ENCODE results near the gene TCFL5. TPM values are rescaled to one million over a fixed set of nuclear protein-coding genes. Genes with fewer than 3 reads are reported as not detected.
A peak's percentile ranks its signal among the peaks of the same experiment; 100 is the strongest.

The TCFL5 gene
- total RNA-seq, 1 experiment from 2014 or later, result 11.7 TPM

DNA sequence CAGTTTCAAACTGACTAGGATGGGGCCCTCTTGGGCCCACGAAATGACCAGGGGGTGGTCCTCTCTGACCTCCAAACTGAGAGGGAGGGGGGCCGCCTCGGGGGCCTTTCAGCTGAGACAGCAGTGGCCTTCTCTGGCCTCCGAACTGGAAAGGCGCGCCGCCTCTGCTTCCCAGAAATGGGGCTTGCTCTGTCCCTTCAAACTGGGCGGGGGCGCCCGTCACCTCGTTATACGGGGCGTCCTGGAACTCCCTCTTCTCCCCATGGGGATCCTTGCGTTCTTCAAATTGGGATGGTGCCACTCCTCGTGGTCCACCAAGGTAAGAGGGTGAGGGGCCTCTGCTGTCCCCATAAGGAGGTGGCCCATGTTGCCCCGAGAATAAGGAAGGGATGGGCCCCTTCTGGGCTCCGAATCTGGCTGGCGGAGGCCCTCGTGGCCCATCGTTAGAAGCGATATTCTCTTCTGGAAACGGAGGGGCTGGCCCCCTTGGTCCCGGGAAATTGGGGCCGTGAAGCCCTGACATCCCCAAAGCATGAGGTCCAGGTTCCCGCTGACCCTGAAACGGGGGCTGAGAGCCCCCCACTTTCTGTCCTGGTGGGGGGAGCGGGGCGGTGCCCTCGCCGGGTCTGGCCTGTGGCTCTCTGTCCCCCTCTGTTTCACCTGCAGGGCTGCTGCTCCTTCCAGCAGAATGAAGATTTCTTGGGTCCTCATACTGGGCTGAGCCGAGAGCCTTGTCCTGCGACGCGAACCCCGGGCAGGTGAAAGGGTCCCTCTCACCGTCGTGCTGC is 18.7 kb upstream of the TCFL5 start:
- DNase-seq (ENCODE audit: low read depth), result no peak

- no peak for DNase-seq (ENCODE audit: low read depth)
Observed at GRCh38 chr20:62879275-62880146, 17.9 kb upstream of the TCFL5 start.

DNA sequence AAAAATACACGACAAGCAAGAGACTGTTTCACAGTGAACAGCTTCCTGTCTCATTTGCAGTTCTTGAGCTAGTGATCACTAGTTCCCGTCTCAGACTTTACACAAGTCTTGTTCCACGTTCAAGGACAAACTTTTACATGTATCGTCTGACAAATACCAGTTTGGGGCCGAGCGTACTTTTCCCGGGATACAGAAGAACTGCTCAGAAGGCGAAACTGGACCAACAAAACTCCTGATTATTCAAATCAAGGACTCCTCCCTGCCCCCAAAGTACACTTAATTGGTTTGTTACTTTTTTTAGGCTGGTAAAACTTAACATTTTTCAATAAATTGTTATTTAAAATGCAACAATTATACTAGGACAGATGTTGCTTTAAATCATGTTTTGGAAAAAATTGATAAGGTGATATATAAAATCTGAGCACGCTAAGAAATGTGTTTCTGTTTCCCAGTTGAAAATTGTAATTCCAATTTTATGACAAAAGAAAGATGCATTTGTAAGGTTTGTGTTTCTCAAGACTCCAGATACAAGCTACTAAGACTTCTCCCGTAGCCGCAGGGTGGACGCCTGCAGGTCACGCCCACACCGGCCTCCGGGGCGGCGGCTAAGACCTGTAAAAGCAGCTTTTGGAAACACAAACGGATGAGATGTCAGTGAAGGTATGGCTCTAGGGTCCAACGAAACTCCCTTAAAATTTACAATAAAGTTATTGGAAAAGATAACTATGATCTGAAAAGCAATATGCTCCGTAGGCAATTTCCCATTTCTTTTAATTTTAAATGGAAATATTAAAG is 16.8 kb upstream of the TCFL5 start:
- DNase-seq (ENCODE audit: low read depth), result no peak

DNA sequence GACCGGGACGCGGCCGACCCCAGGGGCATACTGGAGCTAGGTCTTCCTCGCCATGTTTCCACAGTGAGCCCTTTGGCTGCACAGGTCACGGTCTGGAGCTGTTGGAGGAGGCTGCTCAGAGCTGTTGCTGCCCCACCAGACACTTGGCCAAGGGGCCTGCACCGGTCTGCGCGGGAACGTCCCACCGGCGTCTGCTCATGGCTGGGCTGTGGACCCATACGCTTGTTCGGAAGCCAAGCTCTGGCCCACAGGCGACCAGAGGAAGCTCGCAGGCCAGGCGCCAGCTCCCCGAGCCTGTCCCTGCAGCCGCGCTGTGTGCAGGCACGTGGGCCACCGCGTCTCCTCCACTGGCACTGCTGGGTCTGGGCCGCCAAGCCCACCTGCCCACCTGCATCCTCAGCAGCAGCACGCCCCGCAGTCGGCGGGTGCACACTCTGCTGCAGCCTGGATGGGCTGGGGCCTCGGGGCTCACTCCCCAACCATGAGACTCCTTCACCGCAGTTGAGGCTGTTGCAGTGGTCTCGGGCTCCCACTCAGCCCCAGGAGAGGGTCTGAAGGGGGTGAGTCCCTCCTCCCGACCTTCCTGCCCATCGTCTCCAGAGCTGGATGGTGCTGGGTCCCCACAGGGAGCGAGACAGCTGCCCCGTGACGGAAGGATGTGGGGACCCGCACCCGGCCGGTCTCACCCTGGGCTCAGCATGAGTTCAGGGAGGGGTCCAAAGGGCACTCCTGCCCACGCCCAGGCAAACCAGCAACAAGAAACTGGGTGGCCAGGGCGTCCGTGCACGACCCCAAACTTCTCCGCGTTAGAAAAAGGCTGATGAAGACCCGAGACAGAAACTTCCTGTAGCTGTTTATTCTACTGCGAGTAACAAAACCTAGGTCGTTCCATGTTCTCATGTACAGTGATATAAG is 15.5 kb upstream of the TCFL5 start:
- DNase-seq (ENCODE audit: low read depth), result no peak

- no peak for DNase-seq (ENCODE audit: low read depth)
Observed at GRCh38 chr20:62876501-62876901, 14.9 kb upstream of the TCFL5 start.

GRCh38 chr20:62875419-62876361 is 14.1 kb upstream of the TCFL5 start:
- peak; percentile 93 for DNase-seq (ENCODE audit: low read depth)

- no peak for DNase-seq (ENCODE audit: low read depth)
Observed at GRCh38 chr20:62874964-62875344, 13.3 kb upstream of the TCFL5 start.

- DNase-seq (ENCODE audit: low read depth), result peak; percentile 59
Observed at GRCh38 chr20:62873681-62874031, 12.0 kb upstream of the TCFL5 start.

DNA sequence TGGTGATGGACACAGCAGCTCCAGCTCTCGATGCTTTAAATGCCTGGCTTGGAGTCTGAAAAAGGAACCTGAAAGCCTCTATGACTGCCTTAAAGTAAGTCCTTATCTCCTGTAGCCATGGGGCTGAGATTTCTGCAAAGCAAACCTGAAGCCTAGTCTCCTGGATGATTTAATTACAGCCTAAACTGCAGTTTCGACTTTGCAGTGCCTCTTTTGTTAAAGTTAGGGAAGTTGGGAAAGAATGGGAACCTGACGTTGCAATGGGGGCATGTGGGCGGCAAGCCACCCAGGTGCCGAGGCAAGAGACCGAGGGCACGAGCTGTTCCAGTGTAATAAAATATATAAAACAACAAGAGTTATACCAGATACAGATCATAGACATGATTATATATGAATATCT is 11.7 kb upstream of the TCFL5 start:
- no peak for DNase-seq (ENCODE audit: low read depth)

- no peak for DNase-seq (ENCODE audit: low read depth)
Observed at GRCh38 chr20:62872862-62873261, 11.2 kb upstream of the TCFL5 start.

DNA sequence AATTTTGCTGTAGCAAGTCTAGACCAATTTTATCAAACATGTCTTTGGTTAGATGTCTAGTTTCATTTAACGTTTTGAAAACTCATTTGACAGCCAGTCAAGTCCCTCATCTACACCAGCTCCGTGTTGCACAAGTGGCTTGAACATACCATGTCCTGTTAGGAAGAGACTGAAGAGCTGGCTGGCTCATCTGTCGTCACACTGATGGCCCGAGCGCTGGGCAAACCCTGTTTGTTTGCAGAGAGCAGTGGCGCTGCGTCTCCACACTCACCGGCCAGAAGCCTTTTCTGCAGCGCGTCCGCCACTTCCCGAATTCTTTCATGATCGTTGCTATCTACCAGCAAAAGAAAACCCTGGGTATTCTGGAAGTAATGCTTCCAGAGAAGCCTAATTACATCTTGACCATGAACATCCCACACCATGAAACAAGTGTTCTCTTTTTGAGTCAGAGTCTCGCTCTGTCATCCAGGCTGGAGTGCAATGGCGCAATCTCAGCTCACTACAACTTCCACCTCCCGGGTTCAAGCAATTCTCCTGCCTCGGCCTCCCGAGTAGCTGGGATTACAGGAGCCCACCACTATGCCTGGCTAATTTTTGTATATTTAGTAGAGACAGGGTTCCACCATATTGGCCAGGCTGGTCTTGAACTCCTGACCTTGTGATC is 10.7 kb upstream of the TCFL5 start:
- DNase-seq (ENCODE audit: low read depth), result no peak

DNA sequence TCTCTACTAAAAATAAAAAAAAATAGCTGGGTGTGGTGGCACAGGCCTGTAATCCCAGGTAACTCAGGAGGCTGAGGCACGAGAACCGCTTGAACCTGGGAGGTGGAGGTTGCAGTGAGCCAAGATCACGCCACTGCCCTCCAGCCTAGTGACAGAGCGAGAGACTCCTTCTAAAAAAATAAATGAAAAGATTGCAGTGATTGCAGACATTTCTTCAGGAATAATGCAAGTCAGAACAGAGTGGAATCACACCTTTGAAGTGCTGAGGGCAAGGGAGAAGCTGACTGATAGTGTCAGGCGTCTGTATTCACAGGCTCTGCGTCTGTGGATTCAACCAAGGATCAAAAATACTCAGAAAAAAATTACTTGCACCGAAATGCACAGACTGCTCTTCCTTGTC is 2.6 kb upstream of the TCFL5 start:
- DNase-seq (ENCODE audit: low read depth), result no peak

- peak; percentile 53 for DNase-seq (ENCODE audit: low read depth)
Observed at GRCh38 chr20:62860924-62861691, 514 bp downstream of the TCFL5 start.

GRCh38 chr20:62860391-62860923 is 1.2 kb downstream of the TCFL5 start:
- DNase-seq (ENCODE audit: low read depth), result peak; percentile 51

GRCh38 chr20:62859721-62860120 is 1.9 kb downstream of the TCFL5 start:
- no peak for DNase-seq (ENCODE audit: low read depth)

DNA sequence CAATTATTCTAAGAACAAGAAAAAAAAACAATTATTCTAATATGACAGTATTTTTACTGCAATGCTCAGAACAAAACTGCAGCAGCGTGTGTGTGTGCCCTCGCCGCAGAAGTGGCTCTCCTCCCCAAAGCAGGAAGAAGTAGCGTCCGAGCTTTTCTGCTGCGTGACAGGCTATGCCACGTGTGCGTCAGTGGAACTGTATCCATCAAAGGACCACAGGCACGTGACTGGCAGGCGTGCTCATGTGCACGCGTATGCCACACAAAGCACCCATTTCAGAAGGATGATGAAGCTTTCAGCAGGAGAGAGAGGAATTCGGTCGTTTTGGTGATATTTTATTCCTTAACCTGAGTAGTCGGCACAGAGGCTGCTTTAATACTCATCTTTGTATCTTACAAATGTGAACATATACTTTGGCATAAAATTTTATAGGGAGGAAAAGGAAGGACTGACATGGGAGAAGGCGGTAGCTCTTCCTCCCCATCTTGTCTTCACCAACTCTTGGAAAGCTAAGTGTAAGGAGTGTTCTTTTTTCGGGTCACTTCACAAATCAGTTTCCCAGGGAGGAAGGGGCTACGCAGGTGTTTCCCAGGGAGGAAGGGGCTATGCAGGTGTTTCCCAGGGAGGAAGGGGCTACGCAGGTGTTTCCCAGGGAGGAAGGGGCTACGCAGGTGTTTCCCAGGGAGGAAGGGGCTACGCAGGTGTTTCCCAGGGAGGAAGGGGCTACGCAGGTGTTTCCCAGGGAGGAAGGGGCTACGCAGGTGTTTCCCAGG is 3.4 kb downstream of the TCFL5 start:
- DNase-seq (ENCODE audit: low read depth), result no peak

- DNase-seq (ENCODE audit: low read depth), result no peak
Observed at GRCh38 chr20:62856931-62857619, 4.5 kb downstream of the TCFL5 start.

Measured in Daoy (cell line).